Frontal cortex (tissue), 4 donors: ENCODE measurements around the gene FKBP3. TPM values are rescaled to one million over a fixed set of nuclear protein-coding genes. Genes with fewer than 3 reads are reported as not detected.
A peak's percentile ranks its signal among the peaks of the same experiment; 100 is the strongest.
"Not testable (repeated sequence)": the region's sequence is repeated elsewhere in the genome, so short reads cannot be mapped to it uniquely, and the experiment has no call there.

Source experiments
- DNase-seq, 2 donors: peaks; one replicate each; pipeline ENCODE4 v3.0.0; 2012; ENCODE audit warnings: low spot score in 2 of 2
- FAIRE-seq: peaks from 2 replicates; lab custom pipeline; 2012; peaks lifted over from hg19 to GRCh38; lab: Jason Lieb, UNC
- total RNA-seq: library from RNA; depleted of rRNA; stranded (reverse); fragments of >200 nt; gene quantifications from one replicate; pipeline ENCODE4 v1.2.3, GENCODE V29; 2014
- donor health status: control.
- donor health status: control.
- donor health status: control.

The FKBP3 gene
- 122 TPM for total RNA-seq

DNA sequence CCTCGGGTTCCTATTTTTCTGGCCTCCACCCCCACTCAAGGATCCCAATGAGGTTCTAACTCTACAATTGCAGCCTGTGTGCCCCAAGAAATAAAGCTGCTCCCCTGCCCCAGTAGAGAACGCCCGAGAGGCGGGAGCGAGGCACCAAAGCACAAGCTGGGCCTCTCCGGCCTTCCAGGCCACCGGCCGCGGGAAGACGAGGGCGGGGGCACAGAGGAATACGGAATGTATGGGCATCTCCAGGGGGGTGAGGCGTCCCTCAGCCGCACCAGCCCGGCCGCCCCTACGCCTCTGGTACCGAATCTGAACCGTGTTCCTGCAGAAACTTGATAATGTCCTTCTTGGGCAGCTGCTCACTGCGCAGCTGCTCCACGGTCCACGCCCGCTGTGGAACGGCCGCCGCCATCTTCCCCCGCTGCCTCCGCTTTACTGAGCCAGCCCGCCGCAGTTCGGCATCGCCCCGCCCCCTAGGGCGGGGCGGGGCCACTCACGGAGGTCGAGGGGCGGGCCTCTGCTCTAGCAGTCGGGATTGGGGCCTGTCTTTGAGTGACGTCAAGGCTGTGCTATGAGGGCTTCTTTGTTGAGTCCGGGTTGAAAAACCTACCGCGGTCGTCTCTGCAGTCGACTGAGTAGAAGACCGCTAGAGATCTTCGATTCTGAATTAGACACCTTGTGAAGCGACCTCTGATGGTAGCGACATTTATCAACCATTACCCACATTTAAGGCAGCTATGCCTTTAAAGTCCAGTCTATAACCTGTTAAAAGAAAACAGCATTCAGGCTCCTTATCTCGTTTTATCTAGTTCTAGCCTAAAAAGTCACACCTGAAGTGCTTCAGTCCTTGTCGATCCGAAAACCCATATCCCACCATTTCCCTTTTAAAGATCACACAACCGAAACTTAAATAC is at the start of gene FKBP3:
Gene FKBP3 (minus strand): TSS at position 431 of the 908 bp plus-strand sequence. CDS start 25 bp downstream, at position 406.
- DNase-seq, result peak; percentile 90 to 96
- peak; percentile 53 for FAIRE-seq

DNA sequence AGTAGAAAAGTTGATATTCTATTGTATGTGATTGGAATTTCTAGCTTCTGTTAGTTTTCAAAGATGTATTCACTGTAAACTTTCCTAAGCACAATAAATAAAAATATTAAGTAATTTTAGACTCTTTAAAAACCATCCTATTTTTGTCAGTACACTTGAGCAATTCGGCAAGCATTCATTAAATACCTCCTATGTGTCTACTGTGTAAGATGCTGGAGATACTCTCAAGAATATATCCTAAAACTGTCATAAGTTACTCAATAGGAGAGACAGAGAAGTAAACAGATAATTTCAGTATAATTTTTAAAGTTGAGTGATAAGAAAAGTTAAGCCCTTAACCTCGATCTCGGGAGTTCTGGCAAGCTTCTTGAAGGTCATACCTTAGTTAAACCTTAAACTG is 47.5 kb upstream of the FKBP3 start:
- FAIRE-seq, result no peak
- no peak for DNase-seq

DNA sequence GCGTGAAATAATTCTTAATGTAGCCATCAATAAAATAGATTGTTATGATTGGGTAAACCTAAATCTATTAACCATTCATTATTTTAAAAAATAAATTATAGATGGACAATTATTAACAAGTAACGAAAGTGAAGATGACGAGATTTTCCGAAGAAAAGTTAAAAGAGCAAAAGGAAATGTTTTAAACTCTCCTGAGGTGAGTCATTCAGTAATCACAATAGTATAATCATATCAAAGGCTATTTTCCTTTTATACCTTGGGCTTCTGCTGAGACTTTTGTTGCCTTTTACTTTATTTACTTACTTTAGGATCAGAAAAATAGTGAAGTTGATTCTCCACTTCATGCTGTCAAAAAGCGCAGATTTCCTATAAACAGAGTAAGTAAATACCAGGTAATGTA is 47.0 kb upstream of the FKBP3 start:
- no peak for DNase-seq
- no peak for FAIRE-seq

DNA sequence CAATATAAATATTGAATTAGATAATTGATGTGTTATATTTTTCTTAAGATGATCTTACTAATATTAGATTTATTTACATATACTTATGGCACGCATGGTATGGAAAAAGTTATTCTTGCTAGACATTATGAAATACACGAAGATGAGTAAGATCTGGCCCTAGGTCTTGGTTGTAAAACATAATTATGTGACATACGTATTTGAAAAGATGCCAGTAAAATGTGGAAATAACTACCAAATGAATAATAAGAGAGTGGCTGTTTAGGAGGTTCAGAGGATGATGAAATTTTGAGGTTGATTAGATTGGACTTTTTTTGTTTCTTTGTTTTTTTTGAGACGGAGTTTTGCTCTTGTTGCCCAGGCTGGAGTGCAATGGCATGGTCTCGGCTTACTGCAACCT is 42.8 kb upstream of the FKBP3 start:
- FAIRE-seq (no peak), DNase-seq (no peak)

DNA sequence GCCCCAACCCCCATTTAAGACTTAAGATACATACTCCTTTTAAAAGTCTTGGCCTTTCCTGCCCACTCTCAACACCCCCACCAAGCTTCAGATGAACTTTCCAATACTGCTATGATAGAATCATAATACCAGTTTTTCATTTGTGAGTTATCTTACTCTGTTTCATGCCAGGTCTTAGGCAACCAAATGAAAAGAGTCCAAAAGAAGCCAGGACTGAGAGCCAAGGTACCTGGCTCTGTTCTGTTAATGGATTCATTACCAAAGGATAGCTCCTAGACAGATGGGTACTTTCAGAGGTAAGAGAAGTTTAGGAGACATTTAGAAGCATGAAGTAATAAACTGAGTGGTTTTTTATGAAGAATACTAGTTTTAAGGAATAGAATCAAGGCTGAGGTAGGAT is 35.6 kb upstream of the FKBP3 start:
- DNase-seq (no peak), FAIRE-seq (no peak)

DNA sequence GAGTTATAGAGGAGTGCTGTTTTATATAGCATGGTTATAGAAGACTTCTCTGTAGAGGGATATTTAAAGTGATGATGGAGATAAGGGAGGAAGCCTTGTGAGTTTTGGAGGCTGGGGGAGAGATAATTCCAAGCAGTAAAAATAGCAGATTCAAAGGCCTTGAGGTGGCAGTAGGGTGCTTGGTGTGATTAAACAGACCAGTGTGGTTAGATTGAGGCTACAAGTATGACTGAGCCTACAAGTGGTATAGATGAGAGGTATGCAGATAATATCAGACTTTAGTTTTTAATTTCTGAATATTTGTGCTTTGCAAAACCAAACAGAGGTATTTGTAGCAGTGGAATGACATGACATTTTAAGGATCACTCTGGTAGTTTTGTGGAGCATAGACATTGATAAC is 21.8 kb upstream of the FKBP3 start:
- no peak for FAIRE-seq
- DNase-seq, result no peak

DNA sequence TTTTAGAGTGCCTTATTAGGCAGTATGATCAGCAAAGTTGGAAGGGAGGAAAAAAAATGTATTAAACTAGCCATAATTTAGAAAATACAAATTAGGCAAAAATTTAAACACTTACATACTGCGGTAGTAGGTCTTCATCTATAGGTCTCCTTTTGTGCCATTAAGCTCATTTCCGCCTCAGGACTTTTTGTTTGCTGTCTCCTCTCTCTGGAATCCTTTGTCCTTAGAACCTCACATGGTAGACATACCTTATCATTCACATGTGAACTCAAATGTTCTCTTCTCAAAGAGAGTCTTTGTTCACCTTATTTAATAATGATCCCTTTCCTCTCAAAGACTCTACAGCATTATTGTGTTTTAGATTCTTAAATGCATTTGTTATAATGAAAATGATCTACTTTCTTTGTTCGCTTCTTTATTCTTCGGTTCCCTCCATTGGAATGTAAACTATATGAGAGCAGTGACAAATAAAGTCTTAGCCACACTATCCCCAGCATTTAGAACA is 16.2 kb upstream of the FKBP3 start:
- FAIRE-seq (no peak), DNase-seq (no peak)

DNA sequence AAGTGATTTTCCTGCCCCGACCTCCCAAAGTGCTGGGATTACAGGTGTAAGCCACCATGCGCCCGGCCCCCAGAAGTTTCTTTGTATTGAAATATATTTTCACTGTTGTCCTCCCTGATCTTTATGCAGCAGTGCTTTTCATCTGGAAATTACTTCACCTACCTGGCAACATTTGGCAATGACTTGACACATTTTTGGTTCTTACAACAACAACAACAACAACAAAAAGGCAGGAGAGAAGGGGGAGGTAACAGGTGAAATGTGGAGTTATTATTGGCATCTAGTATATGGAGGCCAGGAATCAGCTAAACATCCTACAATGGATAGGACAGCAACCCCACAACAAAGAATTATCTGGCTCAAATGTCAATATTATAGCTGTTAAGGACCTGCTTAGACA is 15.3 kb upstream of the FKBP3 start:
- FAIRE-seq, result no peak
- no peak for DNase-seq

DNA sequence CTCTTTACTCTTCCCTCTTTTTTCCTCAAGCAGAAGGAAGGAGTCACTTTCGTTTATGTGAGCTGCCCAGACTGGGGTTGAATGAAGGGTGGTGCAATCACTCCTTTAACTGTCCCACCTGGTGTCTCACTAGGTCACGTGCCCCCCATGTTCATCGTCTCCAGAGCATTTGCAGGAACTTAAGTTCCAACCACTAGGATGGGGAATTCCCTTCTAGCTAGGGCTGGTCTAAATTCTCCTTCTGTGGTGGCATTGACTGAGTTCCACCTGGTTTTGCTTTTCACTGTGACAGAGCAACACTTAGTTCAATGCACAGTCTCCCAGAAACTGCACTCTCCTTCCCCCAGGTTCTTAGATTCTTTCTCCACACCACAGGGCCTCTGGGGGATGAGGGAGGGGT is 10.9 kb upstream of the FKBP3 start:
- FAIRE-seq (no peak), DNase-seq (no peak)

DNA sequence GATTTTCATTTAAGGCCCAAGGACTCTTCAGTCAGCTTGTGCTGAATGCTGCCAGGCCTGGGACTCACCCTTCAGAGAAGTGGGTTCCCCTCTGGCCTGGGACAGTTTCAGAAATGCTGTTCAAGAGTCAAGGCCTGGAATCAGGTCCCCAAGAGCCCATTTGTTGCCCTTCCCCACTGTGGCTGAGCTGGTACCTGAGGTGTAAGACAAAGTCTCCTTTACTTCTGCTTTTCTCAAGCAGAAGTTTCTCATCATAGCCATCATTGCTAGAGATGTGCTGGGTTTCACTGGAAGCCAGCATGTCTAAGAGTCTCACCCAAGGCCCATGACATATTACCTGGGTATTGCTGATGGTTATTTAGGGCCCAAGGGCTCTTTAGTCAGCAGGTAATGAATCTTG is 10.4 kb upstream of the FKBP3 start:
- DNase-seq, result no peak
- no peak for FAIRE-seq

DNA sequence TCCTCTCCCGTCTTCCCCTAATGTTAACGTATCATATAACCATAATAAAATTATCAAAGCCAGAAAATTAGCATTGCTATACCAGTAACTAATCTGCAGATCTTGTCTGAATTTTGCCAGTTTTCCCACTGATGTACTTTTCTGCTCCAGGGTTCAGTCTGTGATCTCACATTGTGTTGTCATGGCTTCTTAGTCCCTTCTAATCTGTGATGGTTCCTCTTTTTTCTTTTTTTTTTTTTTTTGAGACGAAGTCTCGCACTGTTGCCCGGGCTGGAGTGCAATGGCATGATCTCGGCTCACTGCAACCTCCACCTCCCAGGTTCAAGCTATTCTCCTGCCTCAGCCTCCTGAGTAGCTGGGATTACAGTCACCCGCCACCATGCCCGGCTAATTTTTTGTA is 7.8 kb upstream of the FKBP3 start:
- FAIRE-seq, DNase-seq: not testable (repeated sequence)

DNA sequence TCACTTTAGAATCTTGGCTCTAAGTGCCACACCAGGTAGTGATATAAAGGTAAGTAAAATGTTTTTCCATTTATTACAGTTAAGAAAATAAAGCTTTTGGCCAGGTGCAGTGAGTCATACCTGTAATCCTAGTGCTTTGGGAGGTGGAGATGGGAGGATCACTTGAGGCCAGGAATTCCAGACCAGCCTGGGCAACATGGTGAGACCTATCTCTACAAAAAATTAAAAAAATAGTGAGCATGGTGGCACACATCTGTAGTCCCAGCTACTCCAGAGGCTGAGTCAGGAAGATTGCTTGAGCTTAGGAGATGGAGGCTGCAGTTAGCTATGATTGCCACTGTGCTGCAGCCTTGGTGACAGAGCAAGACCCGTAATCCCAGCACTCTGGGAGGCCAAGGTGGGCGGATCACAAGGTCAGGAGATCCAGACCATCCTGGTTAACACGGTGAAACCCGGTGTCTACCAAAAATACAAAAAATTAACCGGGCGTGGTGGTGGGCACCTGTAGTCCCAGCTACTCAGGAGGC is 6.4 kb upstream of the FKBP3 start:
- DNase-seq (no peak), FAIRE-seq (no peak)

DNA sequence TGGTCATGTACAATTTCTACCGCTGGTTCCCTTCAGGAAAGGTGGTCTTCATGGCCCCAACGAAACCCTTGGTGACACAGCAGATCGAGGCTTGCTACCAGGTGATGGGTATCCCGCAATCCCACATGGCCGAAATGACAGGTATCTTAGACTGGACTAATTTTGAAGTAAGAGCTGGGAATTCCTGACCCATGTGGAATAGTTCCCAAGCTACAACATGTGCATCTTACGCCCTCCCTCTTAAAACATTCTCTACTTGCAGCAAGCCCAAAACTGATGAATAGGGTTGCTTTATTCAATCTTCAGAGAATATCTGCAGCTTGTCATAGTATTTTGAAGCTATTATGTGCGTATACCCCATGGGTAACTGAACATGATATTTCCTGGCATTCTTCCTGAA is 2.1 kb upstream of the FKBP3 start:
- DNase-seq, result no peak
- FAIRE-seq, result no peak

DNA sequence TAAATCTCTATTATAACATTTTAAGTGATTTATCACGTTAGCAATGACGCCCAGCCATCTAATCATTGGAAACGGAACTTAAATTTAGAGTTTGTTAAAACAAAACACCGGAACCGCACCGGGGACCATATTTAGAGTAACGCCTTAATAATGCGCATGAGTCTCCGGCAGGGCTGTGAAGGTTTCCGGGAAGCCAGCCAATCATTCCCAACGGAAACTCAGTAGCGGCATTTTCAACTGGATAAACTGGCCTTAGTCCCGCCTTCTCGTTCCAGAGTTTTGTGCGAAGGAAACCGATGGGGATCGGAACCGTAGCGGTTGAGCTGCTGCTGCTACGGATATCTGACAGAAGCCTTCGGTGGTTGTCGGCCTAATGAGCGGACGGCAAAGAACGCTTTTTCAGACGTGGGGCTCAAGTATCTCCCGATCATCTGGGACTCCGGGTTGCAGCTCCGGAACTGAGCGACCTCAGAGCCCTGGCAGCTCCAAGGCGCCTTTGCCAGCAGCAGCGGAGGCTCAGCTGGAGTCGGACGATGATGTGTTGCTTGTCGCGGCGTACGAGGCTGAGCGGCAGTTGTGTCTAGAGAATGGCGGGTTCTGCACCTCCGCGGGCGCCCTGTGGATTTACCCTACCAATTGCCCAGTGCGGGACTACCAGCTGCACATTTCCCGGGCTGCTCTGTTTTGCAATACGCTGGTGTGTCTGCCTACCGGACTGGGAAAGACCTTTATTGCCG is 1.5 kb upstream of the FKBP3 start, which contains the start of gene FANCM:
Gene FANCM (plus strand): TSS at position 272 of the 737 bp plus-strand sequence. CDS start 102 bp downstream, at position 374.
- FAIRE-seq (peak; percentile 92), DNase-seq (peak; percentile 77 to 79)

DNA sequence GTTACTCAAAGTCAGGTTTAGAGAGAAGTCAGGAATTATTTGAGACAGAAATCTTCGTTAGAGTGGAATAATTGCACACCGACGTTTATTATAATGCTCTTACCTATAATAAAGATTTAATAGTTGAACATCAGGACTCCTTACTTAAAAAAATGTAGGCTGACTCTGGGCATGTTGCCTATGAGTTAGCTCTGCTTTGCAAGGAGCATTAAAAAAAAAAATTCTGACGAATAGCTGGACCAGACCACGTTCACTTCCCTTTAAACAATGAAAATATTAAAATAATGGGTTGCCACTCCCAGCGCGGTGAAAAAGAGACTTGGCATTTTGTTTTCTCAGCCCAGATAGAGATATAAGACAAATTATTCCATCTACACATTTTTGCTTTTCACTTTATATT is 875 bp upstream of the FKBP3 start:
- no peak for FAIRE-seq
- no peak for DNase-seq

DNA sequence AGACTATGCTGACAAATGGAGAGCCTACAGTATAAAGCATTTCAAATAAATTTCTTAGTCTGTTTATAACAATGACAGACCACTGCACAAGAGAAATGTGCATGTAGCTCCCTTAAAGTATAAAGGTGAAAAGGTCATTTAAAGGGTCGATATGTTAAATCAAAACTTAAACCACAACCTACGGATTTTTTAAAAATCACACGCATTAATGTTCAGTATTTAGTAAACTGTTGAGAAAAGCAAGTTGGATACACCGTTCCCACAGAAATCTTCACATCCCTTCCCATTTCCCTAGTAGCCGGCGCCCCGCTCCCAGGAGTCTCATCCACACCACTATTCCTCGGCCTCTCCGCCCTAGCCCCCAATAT is 614 bp downstream of the FKBP3 start:
- DNase-seq, result no peak

DNA sequence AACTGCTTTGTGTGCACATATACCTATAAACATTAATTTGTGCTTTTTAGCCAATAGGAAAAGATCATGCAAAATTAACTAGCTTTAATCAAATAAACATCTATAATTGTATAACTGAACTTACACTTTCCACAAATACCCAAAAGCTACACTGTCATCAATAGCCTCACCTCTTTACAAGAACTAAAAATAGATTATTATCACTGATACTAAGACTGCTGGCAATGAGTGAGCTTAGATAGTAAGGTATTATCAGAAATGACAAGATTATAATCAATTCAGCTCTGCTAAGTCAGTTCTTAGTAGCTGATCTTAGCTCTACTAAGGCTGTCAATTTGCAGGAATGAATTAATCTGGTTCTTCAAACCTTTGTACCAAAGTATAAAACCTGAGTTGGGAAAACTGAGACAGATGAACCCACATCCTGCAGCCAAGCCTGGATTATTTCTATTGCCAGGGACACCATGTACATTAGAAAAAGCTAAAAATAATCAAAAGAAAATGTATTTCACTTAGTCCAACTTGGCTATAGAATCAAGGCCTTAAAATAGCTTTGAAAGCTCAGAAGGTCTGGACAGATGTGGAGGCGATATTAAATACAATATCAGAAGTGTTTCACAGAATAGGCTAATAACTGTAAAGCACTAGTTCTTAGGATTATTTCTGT is 5.2 kb downstream of the FKBP3 start:
- DNase-seq, result no peak
- no peak for FAIRE-seq

More for the DNA sequence above, 614 bp downstream of the FKBP3 start:
- no peak for FAIRE-seq

DNA sequence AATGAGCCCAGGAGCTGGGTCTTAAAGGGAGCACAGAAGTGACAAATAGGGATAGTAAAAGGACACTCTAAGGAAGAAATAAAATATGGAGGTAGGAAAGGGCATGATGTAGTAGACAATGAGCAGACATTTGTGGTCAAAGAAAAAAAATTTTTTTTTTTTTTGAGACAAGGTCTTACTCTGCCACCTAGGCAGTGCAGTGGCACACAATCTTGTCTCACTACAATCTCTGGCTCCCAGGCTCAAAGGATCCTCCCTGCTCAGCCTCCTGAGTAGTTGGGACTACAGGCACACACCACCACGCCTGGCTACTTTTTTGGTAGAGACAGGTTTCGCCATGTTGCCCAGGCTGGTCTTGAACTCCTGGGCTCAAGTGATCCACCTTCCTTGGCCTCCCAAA is 8.5 kb downstream of the FKBP3 start:
- FAIRE-seq, result no peak

DNA sequence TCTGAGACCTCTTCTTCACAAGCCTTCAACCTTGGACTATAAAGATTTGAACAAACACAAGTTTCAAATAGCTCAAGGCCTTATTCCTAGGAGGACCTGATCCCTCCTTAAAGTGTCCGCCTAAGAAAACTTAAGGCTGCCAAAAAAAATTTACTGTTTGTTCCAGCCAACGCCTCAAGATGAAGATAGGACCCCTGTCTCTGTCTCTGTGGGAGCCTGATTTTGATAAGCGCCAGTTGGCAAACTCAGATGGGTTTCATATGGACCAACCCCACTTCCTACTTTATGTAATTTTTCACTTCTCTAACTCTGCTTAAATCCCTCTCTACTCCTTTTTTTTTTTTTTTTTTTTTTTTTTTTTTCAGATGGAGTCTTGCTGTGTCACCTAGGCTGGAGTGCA is 11.0 kb downstream of the FKBP3 start:
- DNase-seq (no peak), FAIRE-seq (no peak)

More for the DNA sequence above, 8.5 kb downstream of the FKBP3 start:
- DNase-seq, result no peak

DNA sequence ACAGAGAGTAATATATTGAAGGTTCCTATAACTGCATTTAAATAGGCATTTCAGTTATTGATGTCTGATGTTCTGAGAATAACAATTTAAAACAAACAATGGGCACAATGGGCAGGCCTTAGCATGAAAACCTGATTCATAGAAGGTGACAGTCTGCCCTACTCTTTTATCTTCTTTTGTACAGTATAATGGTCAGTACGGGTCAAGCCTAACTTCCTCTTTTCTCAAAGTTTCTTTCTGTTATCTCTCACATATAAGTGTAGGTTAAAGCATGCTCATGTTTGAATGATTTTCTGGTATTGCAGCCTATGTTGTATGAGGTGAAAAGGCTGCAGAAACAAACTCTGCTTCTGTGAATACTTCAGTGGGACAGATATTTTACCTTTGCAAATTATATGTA is 14.2 kb downstream of the FKBP3 start:
- no peak for FAIRE-seq
- no peak for DNase-seq
